Nephron (organoid): ENCODE data around the gene TAOK2.

Source experiments
- H3K27ac Mint-ChIP-seq, 3 experiments: 2 replicates each; pipeline ENCODE4 v1.8.0; 2020; ENCODE audit warnings: mixed read lengths in 3 of 3, mild to moderate bottlenecking in 2 of 3, moderate library complexity in 1 of 3
- H3K27me3 Mint-ChIP-seq: 2 replicates; pipeline ENCODE4 v1.8.0; 2021; ENCODE audit warnings: low read depth, mild to moderate bottlenecking, moderate library complexity, mixed read lengths
- H3K36me3 Mint-ChIP-seq: 2 replicates; pipeline ENCODE4 v1.8.0; 2020; ENCODE audit warnings: low read depth, mixed read lengths
- H3K4me1 Mint-ChIP-seq: 2 replicates; pipeline ENCODE4 v1.8.0; 2020; ENCODE audit warnings: mixed read lengths
- H3K4me3 Mint-ChIP-seq, 3 experiments: 2 replicates each; pipeline ENCODE4 v1.8.0; 2020; ENCODE audit warnings: mild to moderate bottlenecking in 3 of 3, mixed read lengths in 3 of 3, moderate library complexity in 2 of 3
- H3K9me3 Mint-ChIP-seq: 2 replicates; pipeline ENCODE4 v1.8.0; 2020; ENCODE audit warnings: mixed read lengths
- CTCF ChIP-seq, 3 experiments: fragments of 200-600 bp; sonication (generic); IDR thresholded peaks; one replicate each; pipeline ENCODE4 v1.5.0; 2021; ENCODE audit warnings: antibody characterized with exemption in 3 of 3; ENCODE audit not compliant: unreplicated experiment in 3 of 3

Gene TAOK2

GRCh38 chr16:29940656-29941055 is 33.0 kb upstream of the TAOK2 start:
- Mint-ChIP-seq H3K27ac (peak overlapping the region in 2 of 3 experiments; percentile 36 to 38), H3K4me3 (no peak overlapping the region), H3K9me3 (no peaks in the 10 kb centered on the region), H3K4me1 (peaks cover 23% of the 10 kb centered on the region), H3K27me3 (no peaks in the 10 kb centered on the region), H3K36me3 (no peaks in the 10 kb centered on the region)
- no peak for TF ChIP-seq CTCF (IDR thresholded peaks at IDR 0.05; ENCODE audit: unreplicated experiment in 3 of 3)

GRCh38 chr16:29943846-29944799 is 29.5 kb upstream of the TAOK2 start:
- peak overlapping the region; percentile 91 to 97 (median 94) for H3K27ac Mint-ChIP-seq
- H3K9me3 Mint-ChIP-seq = peaks cover 3% of the 10 kb centered on the region
- H3K4me3 Mint-ChIP-seq = peak overlapping the region; percentile 0 to 63 (median 47)
- H3K4me1 Mint-ChIP-seq = peaks cover 23% of the 10 kb centered on the region
- no peaks in the 10 kb centered on the region for H3K36me3 Mint-ChIP-seq
- peak; percentile 41 to 58 (median 43) for TF ChIP-seq CTCF (IDR thresholded peaks at IDR 0.05; ENCODE audit: unreplicated experiment in 3 of 3)
- H3K27me3 Mint-ChIP-seq = no peaks in the 10 kb centered on the region

GRCh38 chr16:29947897-29948296 is 25.8 kb upstream of the TAOK2 start:
- peak overlapping the region in 1 of 3 experiments; percentile 17 for H3K27ac Mint-ChIP-seq
- H3K9me3 Mint-ChIP-seq = peaks cover 11% of the 10 kb centered on the region
- peaks cover 3% of the 10 kb centered on the region for H3K36me3 Mint-ChIP-seq
- H3K4me1 Mint-ChIP-seq = peaks cover 13% of the 10 kb centered on the region
- no peak for TF ChIP-seq CTCF (IDR thresholded peaks at IDR 0.05; ENCODE audit: unreplicated experiment in 3 of 3)
- peaks cover 3% of the 10 kb centered on the region for H3K27me3 Mint-ChIP-seq
- H3K4me3 Mint-ChIP-seq = no peak overlapping the region

- no peak overlapping the region for H3K4me3 Mint-ChIP-seq
- H3K36me3 Mint-ChIP-seq = peaks cover 3% of the 10 kb centered on the region
- no peak overlapping the region for H3K27ac Mint-ChIP-seq
- peaks cover 3% of the 10 kb centered on the region for H3K27me3 Mint-ChIP-seq
- no peak for TF ChIP-seq CTCF (IDR thresholded peaks at IDR 0.05; ENCODE audit: unreplicated experiment in 3 of 3)
- peaks cover 11% of the 10 kb centered on the region for H3K9me3 Mint-ChIP-seq
- H3K4me1 Mint-ChIP-seq = no peaks in the 10 kb centered on the region
These were observed 22.7 kb upstream of the TAOK2 start for GRCh38 chr16:29950806-29951461.

GRCh38 chr16:29951625-29952365 is 21.9 kb upstream of the TAOK2 start:
- no peak for TF ChIP-seq CTCF (IDR thresholded peaks at IDR 0.05; ENCODE audit: unreplicated experiment in 3 of 3)

More at GRCh38 chr16:29951625-29952365, 21.9 kb upstream of the TAOK2 start:
- peaks cover 3% of the 10 kb centered on the region for H3K27me3 Mint-ChIP-seq
- H3K9me3 Mint-ChIP-seq = peaks cover 11% of the 10 kb centered on the region
- H3K27ac Mint-ChIP-seq = no peak overlapping the region
- H3K4me3 Mint-ChIP-seq = no peak overlapping the region
- H3K36me3 Mint-ChIP-seq = peaks cover 3% of the 10 kb centered on the region
- H3K4me1 Mint-ChIP-seq = no peaks in the 10 kb centered on the region
